CD4-positive, alpha-beta T cell (primary cell): ENCODE results near the gene L1CAM. TPM values are rescaled to one million over a fixed set of nuclear protein-coding genes. Genes with fewer than 3 reads are reported as not detected.

Source experiments
- ATAC-seq: fragments of 200-7000 bp; cut with Tn5 transposase; one replicate; pipeline ENCODE4 v1.10.0; 2022; ENCODE audit warnings: mild to moderate bottlenecking; ENCODE audit not compliant: poor library complexity
- CTCF ChIA-PET: fragments of 350-600 bp; sonication (Branson Sonifier 250); formaldehyde crosslinking; loops from one replicate; lab custom pipeline; 2021; ENCODE audit warnings: antibody characterized with exemption, inconsistent platforms; lab: Charles Lee
- POLR2A ChIA-PET: fragments of 350-600 bp; sonication (Branson Sonifier 250); formaldehyde crosslinking; loops from one replicate; lab custom pipeline; 2021; ENCODE audit warnings: antibody characterized with exemption, inconsistent platforms; lab: Charles Lee
- DNase-seq, 14 experiments: peaks; one replicate each; pipeline ENCODE4 v3.0.0-alpha.2; 2013 to 2020; ENCODE audit warnings: mixed read lengths in 2 of 14
- H3K27ac ChIP-seq, 2 donors: one replicate each; pipeline versions ENCODE4 v1.5.1 to v1.7.0; 2013; ENCODE audit warnings: low read length in 2 of 2, low read depth in 1 of 2, mild to moderate bottlenecking in 1 of 2
- H3K27me3 ChIP-seq, 2 experiments: 1 replicate in 1 of 2; 2 replicates in 1 of 2; pipeline versions ENCODE4 v1.6.1 to v1.7.0; 2013; ENCODE audit warnings: low read length in 2 of 2, control low read depth in 1 of 2, mild to moderate bottlenecking in 1 of 2, moderate library complexity in 1 of 2; ENCODE audit not compliant: insufficient read depth in 2 of 2, control insufficient read depth in 1 of 2
- H3K36me3 ChIP-seq: one replicate; pipeline ENCODE4 v1.6.1; 2013; ENCODE audit warnings: low read length, control low read depth; ENCODE audit not compliant: insufficient read depth
- H3K4me1 ChIP-seq: one replicate; pipeline ENCODE4 v1.6.1; 2013; ENCODE audit warnings: low read length, control low read depth; ENCODE audit not compliant: insufficient read depth
- H3K4me3 ChIP-seq: one replicate; pipeline ENCODE4 v1.5.1; 2013; ENCODE audit warnings: mild to moderate bottlenecking, low read length, moderate library complexity
- H3K9me3 ChIP-seq, 2 experiments: 1 replicate in 1 of 2; 2 replicates in 1 of 2; pipeline versions ENCODE4 v1.6.1 to v1.7.0; 2013; ENCODE audit warnings: low read length in 2 of 2, mild to moderate bottlenecking in 2 of 2, control low read depth in 1 of 2, moderate library complexity in 1 of 2; ENCODE audit not compliant: control insufficient read depth in 1 of 2, insufficient read depth in 1 of 2
- H3K27ac Mint-ChIP-seq: one replicate; pipeline ENCODE4 v1.8.0; 2020; ENCODE audit warnings: mixed read lengths
- H3K27me3 Mint-ChIP-seq: one replicate; pipeline ENCODE4 v1.8.0; 2021; ENCODE audit warnings: mixed read lengths
- H3K36me3 Mint-ChIP-seq: one replicate; pipeline ENCODE4 v1.8.0; 2021; ENCODE audit warnings: low read depth, mixed read lengths
- H3K4me1 Mint-ChIP-seq: one replicate; pipeline ENCODE4 v1.8.0; 2021; ENCODE audit warnings: low read depth, mixed read lengths
- H3K4me3 Mint-ChIP-seq: one replicate; pipeline ENCODE4 v1.8.0; 2020; ENCODE audit warnings: mild to moderate bottlenecking, mixed read lengths
- H3K9me3 Mint-ChIP-seq: one replicate; pipeline ENCODE4 v1.8.0; 2020; ENCODE audit warnings: mixed read lengths
- intact Hi-C, 2 experiments: fragments of 100-400 bp; cut with DNase I in 1 of 2; cut with micrococcal nuclease in 1 of 2; formaldehyde crosslinking; loops; one replicate each; pipeline versions ENCODE4 v1.15.1 to v1.9.0; 2023 to 2025; cut with DNase I, micrococcal nuclease
- total RNA-seq, 174 experiments: library from RNA in 2 of 174; stranded (reverse) in 2 of 174; gene quantifications; one replicate each; pipeline ENCODE4 v1.2.3 and lab custom pipeline; 2021 to 2026
- TF ChIP-seq, protein P1 (sequence below): fragments of 200-600 bp; IDR thresholded peaks from one replicate; pipeline ENCODE4 v1.8.0; 2022; ENCODE audit warnings: antibody characterized with exemption, mild to moderate bottlenecking

Gene L1CAM
- total RNA-seq, 2 experiments from 2014 or later, result 0.89 to 1.2 TPM

DNA sequence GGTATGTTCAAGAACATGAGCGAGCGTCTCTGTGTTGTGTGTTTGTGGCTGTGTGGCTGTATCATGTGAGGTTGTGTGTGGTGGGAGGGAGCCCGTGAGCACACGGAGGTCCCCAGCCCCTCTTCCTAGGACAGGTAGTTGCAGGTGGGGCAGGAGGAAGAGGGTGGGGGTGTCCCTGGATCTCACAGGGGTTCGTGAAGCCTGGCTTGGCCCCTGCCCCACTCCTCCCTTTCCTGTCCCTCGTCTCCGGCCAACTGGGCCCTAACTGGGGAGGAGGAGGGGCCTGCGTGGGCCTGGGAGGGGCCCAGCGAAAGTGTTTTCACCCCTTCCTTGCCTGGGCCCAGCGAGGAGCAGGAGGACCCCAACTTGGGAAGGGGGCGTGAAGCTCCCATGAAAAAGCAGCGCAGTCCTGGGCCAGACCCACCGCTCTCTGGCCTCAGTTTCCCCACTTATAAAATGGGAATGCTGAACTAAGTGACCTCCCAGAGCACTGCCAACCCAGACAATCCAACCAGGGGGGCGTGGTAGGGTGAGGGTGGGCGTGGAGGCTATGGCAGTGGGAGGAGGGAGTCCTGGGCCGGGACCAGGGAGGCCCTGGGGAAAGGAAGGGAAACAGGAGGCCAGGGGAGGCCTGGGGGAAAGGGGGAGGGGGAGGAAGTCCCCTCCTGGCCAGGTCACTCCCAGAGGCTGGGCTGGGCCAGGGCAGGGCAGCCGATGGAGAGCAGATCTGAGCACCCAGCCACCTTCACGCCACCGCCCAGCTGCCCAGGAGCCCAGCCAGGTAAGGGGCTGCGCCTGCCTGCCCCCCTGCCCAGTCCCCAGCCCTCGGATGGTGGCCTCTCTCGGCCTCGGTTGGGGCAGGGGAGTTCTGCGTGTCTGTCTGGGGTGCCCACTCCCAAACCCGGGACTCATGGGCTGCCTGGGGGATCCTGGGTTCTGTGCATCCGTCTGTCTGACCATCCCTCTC lies 18.3 kb upstream of the L1CAM start, which contains the start of gene AVPR2:
AVPR2 (plus strand) TSS at position 683 of the 967 bp plus-strand sequence. CDS start 473 bp downstream, outside the sequence.
- Histone ChIP-seq H3K4me3 (peak within 1 kb of the TSS; percentile 3), H3K9me3 (no peaks in the 10 kb centered on the region), H3K27me3 (no peaks in the 10 kb centered on the region), H3K4me1 (peaks cover 58% of the 10 kb centered on the region), H3K36me3 (peaks cover 7% of the 10 kb centered on the region), H3K27ac (no peak within 1 kb of the TSS)
- DNase-seq (peak in 3 of 14 experiments; percentile 6 to 24 (median 15)), ATAC-seq (peak; percentile 50)
- POLR2A ChIA-PET, result interaction anchor here (0.6 to 7.3 kb wide), 3 partner anchors 18 to 110 kb away, joined by 3 to 63 read pairs (median 5); partner anchors contain the start of genes ARHGAP4, IDH3G and SSR4
- TF ChIP-seq, protein P1, sequence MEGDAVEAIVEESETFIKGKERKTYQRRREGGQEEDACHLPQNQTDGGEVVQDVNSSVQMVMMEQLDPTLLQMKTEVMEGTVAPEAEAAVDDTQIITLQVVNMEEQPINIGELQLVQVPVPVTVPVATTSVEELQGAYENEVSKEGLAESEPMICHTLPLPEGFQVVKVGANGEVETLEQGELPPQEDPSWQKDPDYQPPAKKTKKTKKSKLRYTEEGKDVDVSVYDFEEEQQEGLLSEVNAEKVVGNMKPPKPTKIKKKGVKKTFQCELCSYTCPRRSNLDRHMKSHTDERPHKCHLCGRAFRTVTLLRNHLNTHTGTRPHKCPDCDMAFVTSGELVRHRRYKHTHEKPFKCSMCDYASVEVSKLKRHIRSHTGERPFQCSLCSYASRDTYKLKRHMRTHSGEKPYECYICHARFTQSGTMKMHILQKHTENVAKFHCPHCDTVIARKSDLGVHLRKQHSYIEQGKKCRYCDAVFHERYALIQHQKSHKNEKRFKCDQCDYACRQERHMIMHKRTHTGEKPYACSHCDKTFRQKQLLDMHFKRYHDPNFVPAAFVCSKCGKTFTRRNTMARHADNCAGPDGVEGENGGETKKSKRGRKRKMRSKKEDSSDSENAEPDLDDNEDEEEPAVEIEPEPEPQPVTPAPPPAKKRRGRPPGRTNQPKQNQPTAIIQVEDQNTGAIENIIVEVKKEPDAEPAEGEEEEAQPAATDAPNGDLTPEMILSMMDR, result no peak
- Mint-ChIP-seq H3K27me3 (no peaks in the 10 kb centered on the region), H3K27ac (peak within 1 kb of the TSS; percentile 83), H3K4me1 (peaks cover 47% of the 10 kb centered on the region), H3K9me3 (no peaks in the 10 kb centered on the region), H3K4me3 (peak within 1 kb of the TSS; percentile 63), H3K36me3 (peaks cover 9% of the 10 kb centered on the region)
- CTCF ChIA-PET, result no interaction called here
- intact Hi-C loops, result loop anchor here in 1 of 2 experiments (5.0 kb wide), 1 partner anchor 77 kb away; no protein-coding TSS in a partner anchor

DNA sequence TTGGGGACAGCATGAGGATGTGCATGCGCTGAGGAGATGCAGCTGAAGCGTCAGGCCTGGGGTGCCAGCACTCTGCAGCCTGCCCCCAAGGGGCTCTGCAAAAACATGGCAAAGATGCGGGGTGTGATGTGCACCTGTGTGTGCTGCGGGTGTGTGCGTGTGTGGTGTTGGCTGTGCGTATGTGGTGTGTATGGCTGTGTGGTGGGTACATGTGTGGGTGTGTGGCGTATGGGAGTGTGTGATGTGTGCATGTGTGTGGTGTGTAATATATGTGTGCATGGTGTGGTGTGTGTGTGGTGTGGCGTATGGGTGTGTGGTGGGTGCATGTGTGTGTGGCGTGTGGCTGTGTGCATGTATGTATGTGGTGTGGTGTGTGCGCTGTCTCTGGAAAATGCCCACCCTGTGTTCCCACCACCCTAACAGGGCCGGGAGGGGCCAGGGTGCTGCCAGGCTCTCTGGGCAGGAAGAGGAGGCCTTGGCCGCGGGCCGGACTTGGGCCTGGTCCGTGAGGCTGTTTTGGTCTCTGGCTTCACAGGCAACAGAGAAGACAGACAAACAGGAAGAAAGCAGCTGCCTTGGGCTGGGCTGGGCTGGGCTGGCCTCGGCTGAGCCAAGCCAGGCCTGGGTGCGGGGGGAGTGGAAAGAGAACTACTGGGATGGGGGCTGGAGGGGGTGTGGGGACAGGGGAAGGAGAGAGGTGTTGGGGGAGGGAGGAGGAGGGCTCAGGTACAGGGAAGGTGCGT lies 17.4 kb upstream of the L1CAM start:
- no peaks in the 10 kb centered on the region for H3K36me3 ChIP-seq
- H3K9me3 ChIP-seq, result no peaks in the 10 kb centered on the region
- H3K27me3 Mint-ChIP-seq, result no peaks in the 10 kb centered on the region
- H3K4me3 ChIP-seq, result no peak overlapping the region
- H3K27ac ChIP-seq, result no peak overlapping the region
- H3K9me3 Mint-ChIP-seq, result no peaks in the 10 kb centered on the region
- ATAC-seq, result peak; percentile 3
- peak in 1 of 14 experiments; percentile 10 for DNase-seq
- TF ChIP-seq, protein P1, result no peak
- peaks cover 47% of the 10 kb centered on the region for H3K4me1 Mint-ChIP-seq
- peaks cover 58% of the 10 kb centered on the region for H3K4me1 ChIP-seq
- H3K36me3 Mint-ChIP-seq, result peaks cover 6% of the 10 kb centered on the region
- ChIA-PET POLR2A (interaction anchor here (0.6 to 7.3 kb wide), 3 partner anchors 19 to 109 kb away, joined by 3 to 63 read pairs (median 5); partner anchors contain the start of genes ARHGAP4, IDH3G and SSR4), CTCF (no interaction called here)
- peak overlapping the region; percentile 83 for H3K27ac Mint-ChIP-seq
- no peaks in the 10 kb centered on the region for H3K27me3 ChIP-seq
- H3K4me3 Mint-ChIP-seq, result peak overlapping the region; percentile 63
- intact Hi-C loops, result loop anchor here in 1 of 2 experiments (5.0 kb wide), 1 partner anchor 76 kb away; no protein-coding TSS in a partner anchor

- Mint-ChIP-seq H3K36me3 (no peaks in the 10 kb centered on the region), H3K4me3 (no peak overlapping the region), H3K27ac (no peak overlapping the region), H3K27me3 (no peaks in the 10 kb centered on the region), H3K9me3 (no peaks in the 10 kb centered on the region), H3K4me1 (peaks cover 47% of the 10 kb centered on the region)
- H3K27me3 ChIP-seq, result no peaks in the 10 kb centered on the region
- ATAC-seq (no peak), DNase-seq (no peak)
- intact Hi-C loops, result loop anchor here in 1 of 2 experiments (5.0 kb wide), 1 partner anchor 75 kb away; no protein-coding TSS in a partner anchor
- no peaks in the 10 kb centered on the region for H3K9me3 ChIP-seq
- ChIA-PET POLR2A (interaction anchor here (1.5 to 7.3 kb wide), 2 partner anchors 20 to 24 kb away, joined by 5 to 63 read pairs; partner anchors contain the start of gene ARHGAP4), CTCF (no interaction called here)
- TF ChIP-seq, protein P1, result no peak
- H3K36me3 ChIP-seq, result no peaks in the 10 kb centered on the region
- H3K27ac ChIP-seq, result no peak overlapping the region
- peaks cover 58% of the 10 kb centered on the region for H3K4me1 ChIP-seq
- no peak overlapping the region for H3K4me3 ChIP-seq
Observed at GRCh38 chrX:153902385-153902784, 16.4 kb upstream of the L1CAM start.
